Right kidney (tissue), 1 donor: Measurements from ENCODE around the gene AKAP9.
"Not testable (repeated sequence)": the region's sequence is repeated elsewhere in the genome, so short reads cannot be mapped to it uniquely, and the experiment has no call there.

Source experiments
- DNase-seq: peaks from one replicate; pipeline ENCODE4 v3.0.0-alpha.2; 2016

The AKAP9 gene

GRCh38 chr7:92134271-92135051 is 193.8 kb downstream of the AKAP9 start, which contains the start of gene CYP51A1:
Gene CYP51A1, minus strand, starts transcription at chr7:92134477. Its CDS starts 113 bp downstream, at chr7:92134364.
- DNase-seq = peak; percentile 100

GRCh38 chr7:92135052-92135889 is 194.6 kb downstream of the AKAP9 start:
- no peak for DNase-seq

GRCh38 chr7:92137557-92137956 is 196.9 kb downstream of the AKAP9 start:
- peak; percentile 57 for DNase-seq

GRCh38 chr7:92141161-92141560 is 200.5 kb downstream of the AKAP9 start:
- DNase-seq = no peak

GRCh38 chr7:92142791-92143190 is 202.1 kb downstream of the AKAP9 start:
- not testable (repeated sequence) for DNase-seq

- not testable (repeated sequence) for DNase-seq
Observed at GRCh38 chr7:92143192-92143880, 202.7 kb downstream of the AKAP9 start.

GRCh38 chr7:92149736-92150239 is 209.1 kb downstream of the AKAP9 start:
- no peak for DNase-seq

GRCh38 chr7:92150450-92151017 is 209.9 kb downstream of the AKAP9 start:
- no peak for DNase-seq

GRCh38 chr7:92155108-92155739 is 214.6 kb downstream of the AKAP9 start:
- DNase-seq = no peak

GRCh38 chr7:92156990-92157389 is 216.3 kb downstream of the AKAP9 start:
- no peak for DNase-seq

- DNase-seq = no peak
Observed at GRCh38 chr7:92158660-92159575, 218.3 kb downstream of the AKAP9 start.
